Activated T-cell treated with anti-CD3 and anti-CD28 coated beads, Interleukin-2, amount 50 U/mL, for 4 hours (primary cell): ENCODE results near the gene GEN1. TPM values are rescaled to one million over a fixed set of nuclear protein-coding genes. Genes with fewer than 3 reads are reported as not detected.

ENCODE experiments used
- ATAC-seq, 2 donors: fragments of 200-7000 bp; cut with Tn5 transposase; one replicate each; pipeline ENCODE4 v1.10.0; 2021
- DNase-seq: peaks from one replicate; pipeline ENCODE4 v3.0.0-alpha.2; 2020
- H3K27me3 Mint-ChIP-seq: one replicate; pipeline ENCODE4 v1.8.0; 2021; ENCODE audit warnings: low read depth, mixed read lengths
- H3K36me3 Mint-ChIP-seq: one replicate; pipeline ENCODE4 v1.8.0; 2022; ENCODE audit warnings: mixed read lengths; ENCODE audit not compliant: insufficient read depth
- H3K4me1 Mint-ChIP-seq: one replicate; pipeline ENCODE4 v1.8.0; 2021; ENCODE audit warnings: low read depth, mixed read lengths
- H3K4me3 Mint-ChIP-seq: one replicate; pipeline ENCODE4 v1.8.0; 2021; ENCODE audit warnings: mild to moderate bottlenecking, moderate library complexity, mixed read lengths
- H3K9me3 Mint-ChIP-seq: one replicate; pipeline ENCODE4 v1.8.0; 2021; ENCODE audit warnings: mixed read lengths
- total RNA-seq, 3 donors: library from RNA; stranded (reverse); gene quantifications; one replicate each; pipeline ENCODE4 v1.2.1, GENCODE V29; 2021

Gene GEN1
- total RNA-seq, 3 donors from 2014 or later, result 14.1 to 24.2 (median 21.6) TPM

DNA sequence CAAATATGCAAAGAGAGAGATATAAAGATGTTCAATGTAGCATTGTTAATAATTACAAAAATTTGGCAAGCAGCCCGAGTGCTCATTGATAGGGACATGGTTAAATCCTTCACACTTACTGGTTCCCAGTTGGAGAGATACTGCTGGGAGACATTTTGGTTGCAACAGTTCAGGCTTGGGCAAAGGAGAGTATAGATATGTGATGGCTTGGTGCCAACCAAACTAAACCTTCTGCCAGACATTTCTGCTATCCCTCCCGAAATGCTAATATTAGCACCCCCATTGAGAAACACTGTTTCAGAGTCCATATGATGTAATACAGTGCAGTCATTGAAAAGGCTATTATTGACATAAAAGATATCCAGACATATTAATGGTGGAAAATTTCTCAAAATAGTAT, 11.5 kb downstream of the GEN1 start:
- no peak overlapping the region for H3K4me3 Mint-ChIP-seq
- no peaks in the 10 kb centered on the region for H3K9me3 Mint-ChIP-seq
- H3K4me1 Mint-ChIP-seq, result no peaks in the 10 kb centered on the region
- ATAC-seq (no peak), DNase-seq (no peak)
- H3K27me3 Mint-ChIP-seq, result no peaks in the 10 kb centered on the region
- H3K36me3 Mint-ChIP-seq, result peaks cover 16% of the 10 kb centered on the region

DNA sequence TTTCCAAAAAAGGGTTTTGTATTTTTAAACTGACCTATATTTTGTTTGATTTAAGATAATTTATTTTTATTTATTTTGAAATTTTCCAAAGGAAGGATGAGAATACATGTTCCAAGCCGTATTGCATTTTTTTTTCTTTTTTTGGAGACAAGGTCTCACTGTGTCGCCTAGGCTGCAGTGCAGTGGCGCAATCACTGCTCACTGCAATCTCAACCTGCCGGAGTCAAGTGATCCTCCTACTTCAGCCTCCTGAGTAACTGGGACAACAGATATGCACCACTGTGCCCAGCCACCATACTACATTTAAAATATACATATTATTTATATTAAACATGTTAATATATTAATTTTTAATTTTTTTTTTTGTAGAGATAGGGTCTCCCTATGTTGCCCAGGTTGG, 15.0 kb downstream of the GEN1 start:
- Mint-ChIP-seq H3K4me1 (no peaks in the 10 kb centered on the region), H3K4me3 (no peak overlapping the region), H3K27me3 (no peaks in the 10 kb centered on the region), H3K9me3 (no peaks in the 10 kb centered on the region), H3K36me3 (peaks cover 12% of the 10 kb centered on the region)
- DNase-seq, result no peak
- no peak for ATAC-seq

DNA sequence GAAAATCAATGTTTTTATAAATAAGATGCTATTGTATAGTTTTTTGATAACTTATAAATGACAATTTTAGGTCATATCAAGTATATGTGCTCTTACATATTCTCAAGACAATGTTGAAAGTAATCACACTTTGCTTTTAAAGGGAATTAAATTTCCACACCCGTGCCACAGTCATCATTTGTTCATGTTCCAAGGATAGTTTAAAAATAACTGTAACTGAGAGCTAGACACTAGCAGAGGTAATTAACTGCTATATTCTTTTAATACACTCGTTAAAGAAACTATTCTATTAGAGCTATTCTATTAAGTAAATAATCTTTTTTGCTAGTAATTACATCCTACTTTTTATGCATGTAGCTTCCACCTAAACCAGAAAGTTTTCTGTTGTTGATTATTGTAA, 18.0 kb downstream of the GEN1 start:
- H3K4me1 Mint-ChIP-seq, result no peaks in the 10 kb centered on the region
- no peak overlapping the region for H3K4me3 Mint-ChIP-seq
- H3K27me3 Mint-ChIP-seq, result no peaks in the 10 kb centered on the region
- H3K9me3 Mint-ChIP-seq, result no peaks in the 10 kb centered on the region
- ATAC-seq (no peak), DNase-seq (no peak)
- H3K36me3 Mint-ChIP-seq, result peaks cover 16% of the 10 kb centered on the region

DNA sequence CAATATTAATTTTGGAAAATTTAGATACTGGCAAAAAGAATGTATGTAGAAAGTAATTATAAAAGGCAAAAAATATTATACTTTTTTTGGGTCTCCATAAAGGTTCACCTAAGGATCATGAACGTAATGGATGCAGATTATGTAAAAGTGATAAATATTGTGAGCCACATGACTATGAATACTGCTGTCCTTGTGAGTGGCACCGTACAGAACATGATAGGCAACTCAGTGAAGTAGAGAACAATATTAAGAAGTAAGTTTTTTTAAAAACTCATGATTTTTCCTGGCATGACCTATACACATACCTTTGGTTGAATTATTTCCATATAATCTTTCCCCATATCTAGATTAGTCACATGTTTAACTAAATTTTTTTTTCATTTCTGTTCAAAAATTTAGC, 18.6 kb downstream of the GEN1 start:
- H3K4me1 Mint-ChIP-seq, result no peaks in the 10 kb centered on the region
- peaks cover 13% of the 10 kb centered on the region for H3K36me3 Mint-ChIP-seq
- no peaks in the 10 kb centered on the region for H3K27me3 Mint-ChIP-seq
- no peak overlapping the region for H3K4me3 Mint-ChIP-seq
- ATAC-seq (no peak), DNase-seq (no peak)
- H3K9me3 Mint-ChIP-seq, result no peaks in the 10 kb centered on the region

DNA sequence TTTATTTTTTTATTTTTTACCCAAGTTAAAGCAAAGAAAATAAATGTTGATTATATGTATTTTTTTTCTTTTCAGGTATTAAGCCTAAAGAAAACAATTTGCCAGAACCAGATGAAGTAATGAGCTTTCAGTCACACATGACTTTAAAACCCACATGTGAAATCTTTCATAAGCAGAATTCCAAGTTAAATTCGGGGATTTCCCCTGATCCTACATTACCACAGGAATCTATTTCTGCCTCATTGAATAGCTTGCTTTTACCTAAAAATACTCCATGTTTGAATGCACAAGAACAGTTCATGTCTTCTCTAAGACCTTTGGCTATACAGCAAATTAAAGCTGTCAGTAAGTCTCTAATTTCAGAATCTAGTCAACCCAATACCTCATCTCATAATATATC, 26.6 kb downstream of the GEN1 start:
- ATAC-seq (no peak), DNase-seq (no peak)
- Mint-ChIP-seq H3K4me1 (no peaks in the 10 kb centered on the region), H3K4me3 (no peak overlapping the region), H3K36me3 (peaks cover 21% of the 10 kb centered on the region), H3K9me3 (no peaks in the 10 kb centered on the region), H3K27me3 (no peaks in the 10 kb centered on the region)

DNA sequence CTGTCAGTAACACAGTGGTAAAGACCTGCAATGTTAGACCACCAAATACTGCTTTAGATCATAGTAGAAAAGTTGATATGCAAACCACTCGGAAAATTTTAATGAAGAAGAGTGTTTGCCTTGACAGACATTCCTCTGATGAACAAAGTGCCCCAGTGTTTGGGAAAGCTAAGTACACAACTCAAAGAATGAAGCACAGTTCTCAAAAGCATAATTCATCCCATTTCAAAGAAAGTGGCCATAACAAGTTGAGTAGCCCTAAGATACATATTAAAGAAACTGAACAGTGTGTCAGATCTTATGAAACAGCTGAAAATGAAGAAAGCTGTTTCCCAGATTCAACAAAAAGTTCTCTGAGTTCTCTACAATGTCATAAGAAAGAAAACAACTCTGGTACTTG, 27.5 kb downstream of the GEN1 start:
- no peaks in the 10 kb centered on the region for H3K9me3 Mint-ChIP-seq
- ATAC-seq, result no peak
- H3K4me1 Mint-ChIP-seq, result no peaks in the 10 kb centered on the region

DNA sequence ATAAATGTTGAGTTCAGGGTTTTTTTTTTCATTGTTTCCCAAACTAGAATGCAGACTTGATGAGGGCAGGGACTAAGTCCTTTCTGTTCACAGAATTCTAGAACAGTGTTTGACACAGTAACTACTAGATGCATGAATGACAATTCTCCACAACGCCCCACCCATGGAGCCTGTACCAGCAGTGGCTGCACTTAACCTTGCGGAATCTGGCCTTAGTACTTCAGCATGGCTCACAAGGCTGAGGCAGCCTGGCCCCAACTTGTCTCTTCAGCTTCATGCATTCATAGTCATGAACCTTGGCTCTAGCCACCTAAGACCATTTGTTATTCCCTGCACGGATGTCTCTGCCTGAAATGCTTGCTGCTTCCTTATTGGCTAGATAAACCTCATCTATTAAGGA, 32.8 kb downstream of the GEN1 start:
- no peak for DNase-seq
- peaks cover 11% of the 10 kb centered on the region for H3K27me3 Mint-ChIP-seq
- H3K4me1 Mint-ChIP-seq, result no peaks in the 10 kb centered on the region
- no peak for ATAC-seq
- no peak overlapping the region for H3K4me3 Mint-ChIP-seq
- peaks cover 6% of the 10 kb centered on the region for H3K36me3 Mint-ChIP-seq
- H3K9me3 Mint-ChIP-seq, result no peaks in the 10 kb centered on the region

More for the DNA sequence above, 27.5 kb downstream of the GEN1 start:
- DNase-seq, result no peak
- no peaks in the 10 kb centered on the region for H3K27me3 Mint-ChIP-seq
- H3K4me3 Mint-ChIP-seq, result no peak overlapping the region
- H3K36me3 Mint-ChIP-seq, result peaks cover 19% of the 10 kb centered on the region

DNA sequence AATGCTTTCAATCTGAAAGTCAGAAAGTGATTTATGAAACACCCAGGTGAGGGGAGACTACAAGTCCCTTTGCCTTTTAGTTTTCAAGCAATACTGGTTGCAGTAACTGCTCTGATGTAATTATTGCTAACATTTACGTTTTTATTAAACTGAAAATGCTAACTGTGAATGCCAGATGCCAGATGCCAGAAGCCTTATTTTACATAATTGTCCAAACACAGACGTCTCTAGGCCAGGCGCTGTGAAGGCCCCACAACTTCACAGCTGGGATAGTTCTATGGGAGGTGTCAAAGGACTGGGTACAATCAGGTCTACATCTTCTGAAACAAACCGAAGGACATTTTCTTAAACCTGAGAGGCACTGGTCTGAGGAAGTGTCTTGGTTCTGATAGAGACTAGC, 34.8 kb downstream of the GEN1 start:
- no peak for DNase-seq
- Mint-ChIP-seq H3K4me1 (no peaks in the 10 kb centered on the region), H3K27me3 (peaks cover 17% of the 10 kb centered on the region), H3K36me3 (no peaks in the 10 kb centered on the region), H3K4me3 (no peak overlapping the region), H3K9me3 (no peaks in the 10 kb centered on the region)
- no peak for ATAC-seq

DNA sequence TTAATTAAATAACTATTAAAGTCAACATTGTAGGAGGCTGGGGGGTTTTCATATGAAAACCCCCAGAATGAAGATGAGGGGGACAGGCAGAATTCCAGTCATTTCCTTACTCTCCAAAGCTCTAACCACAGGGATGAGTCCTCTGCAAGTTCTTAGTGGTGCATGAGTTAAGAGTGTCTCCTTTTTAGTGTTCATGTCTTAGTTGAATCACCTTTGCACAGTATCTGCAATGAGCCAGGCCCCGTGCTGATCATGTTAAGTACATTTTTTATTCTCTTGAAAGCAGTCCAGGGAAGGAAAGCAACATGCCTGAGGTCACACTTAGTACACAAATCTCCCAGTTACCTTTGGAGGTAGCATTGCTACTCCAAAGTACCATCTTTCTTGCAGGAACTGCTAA, 36.6 kb downstream of the GEN1 start:
- Mint-ChIP-seq H3K4me1 (no peaks in the 10 kb centered on the region), H3K4me3 (no peak overlapping the region), H3K9me3 (no peaks in the 10 kb centered on the region), H3K36me3 (no peaks in the 10 kb centered on the region), H3K27me3 (peaks cover 22% of the 10 kb centered on the region)
- DNase-seq (no peak), ATAC-seq (no peak)

DNA sequence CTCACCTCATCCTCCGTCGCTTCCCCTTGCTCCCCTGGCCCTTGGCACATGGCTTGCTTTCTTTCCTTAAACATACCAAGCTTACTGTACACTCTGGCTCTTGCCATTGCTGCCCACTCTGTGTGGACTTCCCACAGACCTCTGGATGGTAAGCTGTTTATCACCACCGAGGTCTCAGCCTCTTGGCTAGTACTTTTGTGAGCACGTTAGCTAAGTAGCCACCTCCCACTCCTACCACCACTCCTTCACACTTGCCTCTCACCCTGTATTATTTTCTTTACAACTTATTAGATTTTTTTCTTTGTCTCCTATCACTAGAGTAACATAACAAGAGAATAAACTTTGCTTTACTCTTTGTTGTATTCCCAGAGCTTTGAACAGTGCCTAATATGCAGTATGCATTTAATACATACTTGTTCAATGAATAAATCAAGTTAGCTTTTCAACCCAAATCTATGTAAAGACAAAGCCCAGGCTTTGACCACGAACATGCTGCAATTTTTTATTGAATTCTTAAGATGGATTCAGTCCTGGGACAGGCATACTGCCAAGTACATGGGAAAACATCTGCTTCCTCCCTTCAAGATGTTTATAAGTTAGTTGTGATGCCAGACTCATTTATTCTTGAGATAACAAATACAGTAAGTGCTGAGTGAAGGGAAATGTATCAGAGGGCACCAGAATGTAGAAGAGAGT, 37.3 kb downstream of the GEN1 start:
- Mint-ChIP-seq H3K4me1 (no peaks in the 10 kb centered on the region), H3K9me3 (no peaks in the 10 kb centered on the region), H3K27me3 (peaks cover 23% of the 10 kb centered on the region), H3K36me3 (no peaks in the 10 kb centered on the region), H3K4me3 (no peak overlapping the region)
- no peak for ATAC-seq
- DNase-seq, result no peak

DNA sequence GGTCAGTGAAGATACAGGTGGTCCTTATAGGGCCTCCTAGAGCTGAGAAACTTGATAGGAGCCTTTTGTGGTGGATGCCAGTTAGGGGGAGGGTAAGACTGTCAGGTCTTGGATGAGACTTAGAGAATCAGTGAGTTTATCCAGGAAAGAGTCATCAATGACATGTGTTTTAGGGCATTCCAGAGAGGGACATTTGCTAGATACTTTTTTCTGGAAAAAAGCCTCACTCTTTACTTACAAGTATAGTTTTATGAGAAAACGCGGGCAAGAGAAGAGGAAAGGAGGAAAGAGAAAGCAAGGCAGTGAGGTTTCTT, 37.8 kb downstream of the GEN1 start:
- H3K9me3 Mint-ChIP-seq, result no peaks in the 10 kb centered on the region
- H3K4me1 Mint-ChIP-seq, result no peaks in the 10 kb centered on the region
- no peaks in the 10 kb centered on the region for H3K36me3 Mint-ChIP-seq
- H3K4me3 Mint-ChIP-seq, result no peak overlapping the region
- ATAC-seq (no peak), DNase-seq (no peak)
- peaks cover 25% of the 10 kb centered on the region for H3K27me3 Mint-ChIP-seq

DNA sequence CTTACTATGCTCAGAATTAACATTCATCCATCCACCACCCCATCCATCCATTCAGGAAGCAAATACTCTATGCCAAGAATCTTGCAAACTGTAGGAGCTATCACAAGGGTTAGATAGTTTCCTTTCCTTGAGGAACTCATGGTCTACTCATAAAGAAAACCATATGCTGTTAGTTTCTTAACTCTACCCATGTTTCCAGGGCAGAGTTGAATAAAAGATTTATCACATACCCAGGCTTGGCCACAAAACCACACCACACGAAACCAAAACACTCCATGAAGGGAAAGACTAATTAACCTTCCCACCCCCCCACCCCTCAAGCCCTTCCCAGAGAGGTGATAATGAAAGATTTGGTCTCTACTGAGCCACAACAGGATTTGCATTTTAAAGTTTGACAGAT, 38.6 kb downstream of the GEN1 start:
- no peak overlapping the region for H3K4me3 Mint-ChIP-seq
- no peaks in the 10 kb centered on the region for H3K9me3 Mint-ChIP-seq
- H3K4me1 Mint-ChIP-seq, result no peaks in the 10 kb centered on the region
- ATAC-seq (no peak), DNase-seq (no peak)
- H3K27me3 Mint-ChIP-seq, result peaks cover 25% of the 10 kb centered on the region
- H3K36me3 Mint-ChIP-seq, result no peaks in the 10 kb centered on the region

DNA sequence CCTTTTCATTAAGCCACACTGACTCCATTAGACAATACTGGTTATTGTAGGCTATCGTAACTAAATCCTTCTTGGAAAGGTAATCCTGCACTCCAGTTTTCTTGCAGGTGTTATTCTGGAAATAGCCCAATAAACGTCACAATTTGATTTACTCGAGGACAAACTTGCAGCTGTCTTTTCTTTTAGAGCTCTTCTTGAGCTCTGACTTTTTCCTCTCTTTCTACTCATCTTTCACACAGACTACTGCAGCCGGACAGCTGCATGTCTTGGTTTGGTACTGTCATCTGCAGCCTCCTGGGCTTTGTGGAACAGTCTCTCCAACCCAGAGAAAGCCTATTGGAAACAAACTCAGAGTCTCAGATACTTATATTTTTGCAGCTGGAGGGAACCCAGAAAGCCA, 39.4 kb downstream of the GEN1 start:
- Mint-ChIP-seq H3K27me3 (peaks cover 25% of the 10 kb centered on the region), H3K36me3 (no peaks in the 10 kb centered on the region), H3K9me3 (no peaks in the 10 kb centered on the region), H3K4me3 (no peak overlapping the region), H3K4me1 (no peaks in the 10 kb centered on the region)
- DNase-seq (no peak), ATAC-seq (no peak)

DNA sequence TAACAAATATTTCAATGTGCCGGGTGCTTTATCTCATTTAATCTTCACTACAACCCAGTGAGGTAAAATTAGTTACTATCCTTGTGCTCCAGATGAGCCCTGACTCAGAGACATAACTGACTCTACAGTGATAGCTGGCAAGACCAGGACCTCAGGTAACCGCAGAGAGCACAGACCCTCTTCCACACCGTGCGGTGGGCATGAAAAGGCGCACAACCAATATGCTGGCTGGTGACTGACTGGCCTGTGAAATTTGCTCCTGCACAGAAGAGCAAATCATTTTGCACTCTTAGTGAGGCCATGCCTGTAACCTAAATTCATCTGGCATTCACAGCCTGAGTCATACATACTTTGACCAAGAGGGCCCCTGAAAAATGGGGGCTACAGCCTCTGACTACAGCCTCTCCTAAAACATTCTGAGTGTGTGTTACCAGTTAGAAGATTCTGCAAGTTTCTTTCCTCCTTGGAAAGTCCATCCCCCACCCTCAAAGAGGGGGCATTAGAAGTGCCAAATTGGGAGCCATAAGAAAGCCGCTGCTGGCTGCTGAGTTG, 39.9 kb downstream of the GEN1 start:
- H3K4me3 Mint-ChIP-seq, result no peak overlapping the region
- H3K4me1 Mint-ChIP-seq, result no peaks in the 10 kb centered on the region
- no peak for DNase-seq
- ATAC-seq, result no peak
- H3K27me3 Mint-ChIP-seq, result peaks cover 25% of the 10 kb centered on the region
- H3K36me3 Mint-ChIP-seq, result no peaks in the 10 kb centered on the region
- no peaks in the 10 kb centered on the region for H3K9me3 Mint-ChIP-seq

DNA sequence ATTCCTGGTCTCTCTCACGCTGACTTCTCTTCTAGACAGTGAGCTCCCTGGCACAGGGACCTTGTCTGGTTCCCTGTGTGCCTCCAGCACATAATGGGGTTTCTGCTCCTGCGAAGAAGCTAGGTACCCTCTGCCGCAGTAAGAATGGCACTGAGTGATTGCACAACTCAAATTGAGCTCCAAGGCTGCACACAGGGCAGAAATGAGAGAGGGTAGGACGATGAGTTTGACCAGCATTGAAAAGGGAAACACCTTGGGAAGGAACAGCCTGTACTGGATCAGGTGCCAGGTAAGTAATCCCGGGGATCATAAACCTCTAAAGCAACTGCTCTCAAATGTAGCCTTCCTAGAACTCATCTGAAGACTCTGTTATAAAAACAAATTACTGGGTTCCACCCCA, 41.4 kb downstream of the GEN1 start:
- Mint-ChIP-seq H3K27me3 (peaks cover 25% of the 10 kb centered on the region), H3K4me1 (no peaks in the 10 kb centered on the region)
- no peak for ATAC-seq

DNA sequence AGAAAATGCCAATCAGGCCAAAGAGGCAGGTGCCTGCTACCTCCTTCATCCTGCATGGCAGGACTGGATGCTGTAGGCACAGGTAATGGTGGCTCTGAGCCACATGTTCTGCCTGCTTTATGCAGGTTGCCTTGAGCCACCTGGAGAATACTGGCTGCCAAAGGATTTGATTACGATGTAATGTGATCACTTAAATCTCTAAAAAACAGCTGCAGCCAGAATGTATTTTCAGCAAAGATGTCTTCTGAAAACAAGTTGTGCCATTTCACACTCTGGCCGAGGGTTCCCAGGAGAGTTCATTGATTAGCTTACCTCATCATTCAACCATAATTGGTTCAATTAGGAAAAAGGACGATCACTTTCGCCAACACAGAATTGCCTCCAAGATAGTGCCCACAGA, 44.4 kb downstream of the GEN1 start:
- no peaks in the 10 kb centered on the region for H3K36me3 Mint-ChIP-seq
- ATAC-seq (no peak), DNase-seq (no peak)
- no peaks in the 10 kb centered on the region for H3K9me3 Mint-ChIP-seq
- no peak overlapping the region for H3K4me3 Mint-ChIP-seq
- no peaks in the 10 kb centered on the region for H3K4me1 Mint-ChIP-seq
- peaks cover 8% of the 10 kb centered on the region for H3K27me3 Mint-ChIP-seq

More for the DNA sequence above, 41.4 kb downstream of the GEN1 start:
- no peaks in the 10 kb centered on the region for H3K36me3 Mint-ChIP-seq
- DNase-seq, result no peak
- no peak overlapping the region for H3K4me3 Mint-ChIP-seq
- H3K9me3 Mint-ChIP-seq, result no peaks in the 10 kb centered on the region
